Pancreas (tissue), 10 donors: ENCODE measurements around the gene ALKBH7. TPM values are rescaled to one million over a fixed set of nuclear protein-coding genes. Genes with fewer than 3 reads are reported as not detected.
A peak's percentile ranks its signal among the peaks of the same experiment; 100 is the strongest.

Source experiments
- ATAC-seq, 4 donors: fragments of 200-7000 bp; cut with Tn5 transposase; one replicate each; pipeline versions ENCODE4 v1.8.0 to v1.9.1; 2020; ENCODE audit warnings: mild to moderate bottlenecking in 4 of 4, moderate library complexity in 4 of 4
- DNase-seq, 6 donors: peaks; one replicate each; pipeline ENCODE4 v3.0.0-alpha.2; 2020
- FAIRE-seq: peaks from 2 replicates; lab custom pipeline; 2012; peaks lifted over from hg19 to GRCh38; lab: Jason Lieb, UNC
- H3K27ac ChIP-seq, 4 donors: fragments of 200-600 bp; sonication (generic); 1 replicate in 3 of 4; 2 replicates in 1 of 4; pipeline versions ENCODE4 v1.5.0 to v1.8.0; 2020
- H3K27me3 ChIP-seq, 4 donors: fragments of 200-600 bp; one replicate each; pipeline ENCODE4 v1.8.0; 2021
- H3K36me3 ChIP-seq, 3 donors: fragments of 200-600 bp; sonication (generic) in 1 of 3; one replicate each; pipeline versions ENCODE4 v1.5.0 to v1.8.0; 2020 to 2021
- H3K4me1 ChIP-seq, 3 donors: fragments of 200-600 bp; one replicate each; pipeline ENCODE4 v1.8.0; 2021
- H3K4me3 ChIP-seq, 4 donors: fragments of 200-600 bp; sonication (generic) in 2 of 4; one replicate each; pipeline versions ENCODE4 v1.5.0 to v1.8.0; 2020 to 2021
- H3K9me3 ChIP-seq, 4 donors: fragments of 200-600 bp; one replicate each; pipeline ENCODE4 v1.8.0; 2021
- WGBS, 2 donors: extraction: QIAGEN DNeasy Blood & Tissue Kit; methylation state at CpG; one replicate each; pipeline ENCODE4 v1.1.7; 2013; 5-methylcytosine and 5-hydroxymethylcytosine counted together
- intact Hi-C, 3 donors: fragments of 100-400 bp; cut with DNase I; formaldehyde crosslinking; loops; one replicate each; pipeline versions ENCODE4 v1.11.1 to v1.14.2; 2022
- polyA plus RNA-seq, 2 donors: library from polyadenylated mRNA; stranded (reverse); fragments of 200-250 nt; gene quantifications; one replicate each; pipeline ENCODE4 v1.2.3, GENCODE V29; 2013
- total RNA-seq, 6 donors: library from RNA; stranded (reverse); fragmentation: NEBNext Ultra II Directional in 4 of 6; extraction: Animal tissue kit (Norgen Biotek cat#: 25700) in 4 of 6; gene quantifications; one replicate each; pipeline versions ENCODE4 v1.2.1 to v1.2.4, GENCODE V29; 2021 to 2023
- TF ChIP-seq, protein P1 (sequence below), 4 donors: fragments of 200-600 bp; sonication (generic) in 3 of 4; IDR thresholded peaks; one replicate each; pipeline versions ENCODE4 v1.5.0 to v1.8.0; 2021; ENCODE audit warnings: antibody characterized with exemption in 4 of 4
- donor health status: healthy with polysubstance abuse.
- donor health status: DM: no; HTN: no; CAD: no; lungs with moderate emphysema.
- donor health status: DM: no; HTN: no; CAD: no.
- donor health status: control.
- donor health status: control.
- donor health status: Bipolar disorder and iron deficiency.
- donor health status: DM: yes; HTN: yes; CAD: no.
- donor health status: DM: no; HTN: no; CAD: no.
- donor health status: DM: no; HTN: no; CAD: no.
- donor health status: DM: yes; HTN: yes; CAD: no.

Gene ALKBH7
- total and polyA plus RNA-seq, 8 donors = 29.3 to 69.4 (median 53.4) TPM

DNA sequence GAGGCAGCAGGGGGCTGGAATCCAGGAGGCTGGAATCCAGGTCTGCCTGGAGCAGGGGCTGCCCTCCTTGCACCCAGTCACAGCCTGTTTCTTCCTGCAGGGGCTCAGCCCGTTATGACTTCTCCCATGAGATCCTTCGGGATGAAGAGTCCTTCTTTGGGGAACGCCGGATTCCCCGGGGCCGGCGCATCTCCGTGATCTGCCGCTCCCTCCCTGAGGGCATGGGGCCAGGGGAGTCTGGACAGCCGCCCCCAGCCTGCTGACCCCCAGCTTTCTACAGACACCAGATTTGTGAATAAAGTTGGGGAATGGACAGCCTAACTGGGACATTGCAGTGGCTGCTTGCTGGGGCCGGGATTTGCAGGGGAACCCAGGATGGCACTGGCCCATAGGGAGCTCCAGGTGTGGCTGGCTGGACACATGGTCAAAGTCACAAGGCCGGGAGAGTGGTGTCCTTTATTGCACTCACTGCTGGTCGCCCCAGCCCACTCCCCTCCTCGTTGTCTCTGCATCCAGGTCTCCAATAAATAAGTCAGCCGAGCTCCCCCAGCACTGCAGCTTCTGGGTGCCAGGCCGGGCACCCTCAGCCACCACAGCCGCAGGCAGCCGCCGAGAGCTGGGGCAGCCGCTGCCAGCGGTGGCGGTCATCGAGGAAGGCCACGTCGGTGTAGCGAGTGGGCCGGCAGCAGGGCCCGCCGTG, 2.3 kb downstream of the ALKBH7 start:
- Histone ChIP-seq H3K27ac (no peak overlapping the region), H3K4me1 (peaks cover 0 to 4% (median 0%) of the 10 kb centered on the region in 3 donors), H3K27me3 (no peaks in the 10 kb centered on the region), H3K36me3 (peaks cover 0 to 9% (median 4%) of the 10 kb centered on the region in 3 donors), H3K9me3 (no peaks in the 10 kb centered on the region), H3K4me3 (no peak overlapping the region)
- ATAC-seq (no peak), DNase-seq (peak in 1 of 6 donors; percentile 64), FAIRE-seq (no peak)
- TF ChIP-seq, protein P1, sequence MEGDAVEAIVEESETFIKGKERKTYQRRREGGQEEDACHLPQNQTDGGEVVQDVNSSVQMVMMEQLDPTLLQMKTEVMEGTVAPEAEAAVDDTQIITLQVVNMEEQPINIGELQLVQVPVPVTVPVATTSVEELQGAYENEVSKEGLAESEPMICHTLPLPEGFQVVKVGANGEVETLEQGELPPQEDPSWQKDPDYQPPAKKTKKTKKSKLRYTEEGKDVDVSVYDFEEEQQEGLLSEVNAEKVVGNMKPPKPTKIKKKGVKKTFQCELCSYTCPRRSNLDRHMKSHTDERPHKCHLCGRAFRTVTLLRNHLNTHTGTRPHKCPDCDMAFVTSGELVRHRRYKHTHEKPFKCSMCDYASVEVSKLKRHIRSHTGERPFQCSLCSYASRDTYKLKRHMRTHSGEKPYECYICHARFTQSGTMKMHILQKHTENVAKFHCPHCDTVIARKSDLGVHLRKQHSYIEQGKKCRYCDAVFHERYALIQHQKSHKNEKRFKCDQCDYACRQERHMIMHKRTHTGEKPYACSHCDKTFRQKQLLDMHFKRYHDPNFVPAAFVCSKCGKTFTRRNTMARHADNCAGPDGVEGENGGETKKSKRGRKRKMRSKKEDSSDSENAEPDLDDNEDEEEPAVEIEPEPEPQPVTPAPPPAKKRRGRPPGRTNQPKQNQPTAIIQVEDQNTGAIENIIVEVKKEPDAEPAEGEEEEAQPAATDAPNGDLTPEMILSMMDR (IDR thresholded peaks at IDR 0.05) = no peak
- WGBS, 2 donors = 90 to 91% methylated on average over 29 of the region's 29 CpGs
- intact Hi-C loops = no loop called here

DNA sequence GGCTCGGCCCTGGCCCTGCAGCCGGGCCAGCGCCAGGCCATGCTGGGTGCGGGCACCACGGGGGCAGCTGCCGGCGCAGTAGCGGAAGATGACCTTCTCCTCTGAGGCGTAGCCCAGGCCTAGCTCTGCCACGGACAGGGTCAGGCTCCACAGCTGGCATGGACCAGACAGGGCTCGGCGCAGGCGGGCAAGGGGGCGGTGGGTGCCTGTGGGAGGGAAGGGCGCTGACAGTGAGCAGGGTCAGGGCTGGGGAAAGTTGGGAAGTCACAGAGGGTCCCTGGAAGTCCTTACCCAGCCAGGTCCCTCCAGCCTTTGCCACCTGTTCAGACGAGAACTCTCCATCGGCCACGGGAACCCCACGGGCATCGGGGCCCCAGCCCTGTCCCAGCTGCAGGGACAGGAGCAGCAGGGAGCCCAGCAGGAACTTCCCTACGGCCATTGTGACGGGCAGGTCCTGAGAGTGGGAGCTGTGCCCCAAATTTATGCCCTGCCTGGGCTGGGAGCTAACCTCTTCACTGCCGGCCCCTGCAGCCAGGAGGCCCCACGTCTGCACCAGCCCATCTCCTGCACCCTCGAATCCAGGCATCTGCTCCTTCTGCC, 2.9 kb downstream of the ALKBH7 start, which contains the start of gene PSPN:
TSS of gene PSPN (minus strand) at position 523 of the 600 bp plus-strand sequence. CDS start at position 439, 84 bp downstream.
- DNase-seq (peak in 1 of 6 donors; percentile 81), ATAC-seq (no peak), FAIRE-seq (no peak)
- H3K27ac ChIP-seq = no peak within 1 kb of the TSS
- peaks cover 0 to 16% (median 11%) of the 10 kb centered on the region in 3 donors for H3K36me3 ChIP-seq
- WGBS, 2 donors = 87 to 89% methylated on average over 23 to 25 of the region's 25 CpGs
- no peaks in the 10 kb centered on the region for H3K9me3 ChIP-seq
- no peaks in the 10 kb centered on the region for H3K27me3 ChIP-seq
- TF ChIP-seq, protein P1 (IDR thresholded peaks at IDR 0.05) = no peak
- H3K4me3 ChIP-seq = no peak within 1 kb of the TSS
- H3K4me1 ChIP-seq = peaks cover 0 to 4% (median 0%) of the 10 kb centered on the region in 3 donors
- intact Hi-C loops = no loop called here

DNA sequence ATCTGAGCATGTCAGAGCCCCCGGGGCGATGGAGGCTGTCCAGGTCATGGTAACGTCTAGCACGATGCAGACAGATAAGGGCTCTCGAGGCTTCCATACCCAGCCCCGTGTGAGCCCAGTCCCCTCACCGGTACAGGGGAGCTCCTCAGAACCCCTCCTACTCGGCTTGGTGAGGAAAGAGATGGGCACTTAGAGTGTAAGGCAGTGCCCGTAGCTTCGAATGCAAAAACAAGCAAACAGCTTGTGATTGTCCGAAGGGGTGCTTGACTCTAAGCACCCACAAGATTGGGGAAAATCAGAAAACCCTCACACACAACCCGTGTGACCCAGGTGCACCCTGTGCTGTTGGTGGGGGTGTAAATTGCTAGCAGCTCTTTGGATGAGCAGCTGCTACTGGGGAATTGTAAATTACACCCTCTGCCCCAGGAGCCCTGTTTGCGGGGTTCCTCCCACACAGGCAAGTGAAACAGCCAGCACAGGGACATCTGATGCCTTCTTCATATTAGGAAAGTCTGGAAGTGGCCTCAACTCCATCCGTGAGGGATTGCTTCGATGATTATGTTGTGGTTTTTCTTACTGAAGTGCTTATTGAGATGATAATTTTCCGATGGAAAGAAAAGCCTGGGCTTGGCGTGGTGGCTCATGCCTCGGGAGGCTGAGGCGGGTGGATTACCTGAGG, 4.1 kb downstream of the ALKBH7 start:
- WGBS, 2 donors = 72 to 73% methylated on average over 19 of the region's 19 CpGs
- Histone ChIP-seq H3K27ac (no peak overlapping the region), H3K36me3 (peaks cover 3 to 27% (median 17%) of the 10 kb centered on the region in 3 donors), H3K4me1 (peaks cover 0 to 4% (median 0%) of the 10 kb centered on the region in 3 donors), H3K4me3 (no peak overlapping the region), H3K27me3 (no peaks in the 10 kb centered on the region), H3K9me3 (no peaks in the 10 kb centered on the region)
- TF ChIP-seq, protein P1 (IDR thresholded peaks at IDR 0.05) = no peak
- intact Hi-C loops = no loop called here
- ATAC-seq (no peak), DNase-seq (no peak), FAIRE-seq (no peak)

DNA sequence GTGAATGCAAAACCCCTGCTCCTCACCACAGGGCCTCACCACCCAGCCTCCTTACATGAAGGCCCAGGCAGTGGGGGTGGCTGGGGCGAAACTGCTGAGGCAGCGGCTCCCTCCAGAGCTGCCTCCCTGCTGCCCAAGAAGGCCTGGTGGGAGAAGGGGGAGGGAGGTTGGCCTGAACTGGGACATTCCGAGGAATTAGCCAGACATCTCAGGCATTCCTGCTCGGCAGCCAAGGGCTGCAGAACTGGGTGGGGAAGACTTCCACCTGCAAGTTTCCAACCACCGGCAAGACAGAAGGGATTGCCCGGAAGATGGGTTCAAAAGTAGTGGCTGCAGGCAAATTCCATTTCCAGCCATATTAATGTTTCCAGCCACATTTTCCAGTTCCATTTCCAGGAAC, 5.4 kb downstream of the ALKBH7 start:
- FAIRE-seq (no peak), ATAC-seq (no peak), DNase-seq (no peak)
- H3K4me3 ChIP-seq = no peak overlapping the region
- intact Hi-C loops = no loop called here
- peaks cover 6 to 38% (median 21%) of the 10 kb centered on the region in 3 donors for H3K36me3 ChIP-seq
- TF ChIP-seq, protein P1 (IDR thresholded peaks at IDR 0.05) = no peak
- no peaks in the 10 kb centered on the region for H3K4me1 ChIP-seq
- 75 to 83% methylated on average over 6 of the region's 6 CpGs for WGBS, 2 donors
- H3K9me3 ChIP-seq = no peaks in the 10 kb centered on the region
- no peak overlapping the region for H3K27ac ChIP-seq
- no peaks in the 10 kb centered on the region for H3K27me3 ChIP-seq
